ENCODE measurements around the gene CCL23. TPM values are rescaled to one million over a fixed set of nuclear protein-coding genes. Genes with fewer than 3 reads are reported as not detected.

The CCL23 gene
- total RNA-seq, 1 donor from 2014 or later, result not detected

DNA sequence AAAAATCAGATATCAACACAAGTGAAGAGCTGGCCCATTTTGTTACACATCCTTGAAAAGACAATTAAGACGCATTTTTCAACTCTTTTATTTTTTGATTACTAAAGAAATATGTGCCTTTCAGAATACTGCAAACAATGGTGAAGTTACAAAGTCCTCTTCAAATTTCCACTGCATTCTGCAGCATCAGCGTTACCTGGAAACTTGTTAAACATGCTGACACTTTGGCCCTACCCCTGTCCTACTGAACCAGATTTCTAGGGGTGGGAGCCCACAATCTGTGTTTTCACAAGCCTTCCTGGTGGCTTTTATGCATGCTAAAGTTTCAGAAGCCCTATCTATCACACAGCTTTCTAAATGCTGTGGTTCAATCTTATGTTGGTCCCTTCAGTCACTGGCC is 26.7 kb downstream of the CCL23 start:
- no peaks in the 10 kb centered on the region for H3K27me3 ChIP-seq (ENCODE audit: control insufficient read depth, insufficient read depth, low read length)
- H3K4me3 ChIP-seq (ENCODE audit: low read depth, low read length), result no peak overlapping the region
- TF ChIP-seq CTCF (IDR thresholded peaks at IDR 0.05; ENCODE audit: insufficient read depth, low read length, severe bottlenecking), result no peak
- FAIRE-seq (no peak), DNase-seq (ENCODE audit: low read depth) (no peak)
- no peaks in the 10 kb centered on the region for H3K36me3 ChIP-seq (ENCODE audit: control insufficient read depth, insufficient read depth, low read length)

GRCh38 chr17:35988164-35988563 is 29.6 kb downstream of the CCL23 start:
- FAIRE-seq, result no peak
- Histone ChIP-seq H3K27me3 (ENCODE audit: control insufficient read depth, insufficient read depth, low read length) (no peaks in the 10 kb centered on the region), H3K36me3 (ENCODE audit: control insufficient read depth, insufficient read depth, low read length) (no peaks in the 10 kb centered on the region), H3K4me3 (ENCODE audit: low read depth, low read length) (no peak overlapping the region)
- no peak for DNase-seq (ENCODE audit: low read depth)
- TF ChIP-seq CTCF (IDR thresholded peaks at IDR 0.05; ENCODE audit: insufficient read depth, low read length, severe bottlenecking), result no peak

DNA sequence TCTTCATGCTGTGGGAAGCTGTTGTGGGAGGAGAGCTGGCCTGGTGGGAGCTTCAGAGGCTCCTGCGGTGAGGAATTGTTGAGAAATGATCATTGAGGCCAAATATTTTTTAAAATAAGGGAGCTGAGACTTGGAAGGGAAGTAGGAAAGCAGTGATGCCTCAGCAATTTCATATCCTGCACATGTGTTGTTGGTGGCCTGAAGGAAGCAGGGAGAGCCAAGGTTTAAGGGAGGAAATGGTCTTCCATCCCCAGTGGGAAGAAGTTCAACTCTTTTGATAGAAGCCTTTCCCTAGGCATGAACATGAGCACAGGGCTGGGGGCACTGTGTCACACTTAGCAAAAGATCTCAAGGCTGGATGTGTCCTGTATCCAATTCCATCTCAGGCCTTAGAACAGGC is 31.1 kb downstream of the CCL23 start, which contains the start of gene CCL14:
TSS of gene CCL14 (minus strand) at position 87 of the 400 bp plus-strand sequence. CDS start at position 7, 80 bp downstream.
- no peaks in the 10 kb centered on the region for H3K36me3 ChIP-seq (ENCODE audit: control insufficient read depth, insufficient read depth, low read length)
- no peak for FAIRE-seq
- no peak for DNase-seq (ENCODE audit: low read depth)
- no peak for TF ChIP-seq CTCF (IDR thresholded peaks at IDR 0.05; ENCODE audit: insufficient read depth, low read length, severe bottlenecking)
- no peak within 1 kb of the TSS for H3K4me3 ChIP-seq (ENCODE audit: low read depth, low read length)
- H3K27me3 ChIP-seq (ENCODE audit: control insufficient read depth, insufficient read depth, low read length), result no peaks in the 10 kb centered on the region

DNA sequence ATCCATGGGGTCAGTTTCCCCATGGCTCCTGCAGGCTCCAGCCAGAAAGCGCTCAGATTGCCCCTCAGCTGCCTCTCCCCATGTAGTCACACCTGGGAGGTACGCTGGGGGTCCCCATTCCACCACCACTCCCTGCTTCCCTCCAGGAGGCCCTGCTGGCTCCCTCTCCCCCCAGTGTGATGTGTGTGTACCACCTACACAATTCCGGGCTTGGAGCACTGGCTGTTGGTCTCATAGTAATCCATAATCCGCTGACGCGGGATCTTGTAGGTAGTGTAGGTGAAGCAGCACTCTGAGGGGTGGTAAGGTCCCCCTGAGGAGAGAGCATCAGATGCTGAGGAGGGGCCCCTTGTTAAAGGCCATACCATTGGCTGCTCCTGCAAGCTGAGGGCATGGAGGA is 33.6 kb downstream of the CCL23 start:
- H3K36me3 ChIP-seq (ENCODE audit: control insufficient read depth, insufficient read depth, low read length), result no peaks in the 10 kb centered on the region
- H3K27me3 ChIP-seq (ENCODE audit: control insufficient read depth, insufficient read depth, low read length), result no peaks in the 10 kb centered on the region
- DNase-seq (ENCODE audit: low read depth) (no peak), FAIRE-seq (no peak)
- no peak overlapping the region for H3K4me3 ChIP-seq (ENCODE audit: low read depth, low read length)
- TF ChIP-seq CTCF (IDR thresholded peaks at IDR 0.05; ENCODE audit: insufficient read depth, low read length, severe bottlenecking), result no peak

DNA sequence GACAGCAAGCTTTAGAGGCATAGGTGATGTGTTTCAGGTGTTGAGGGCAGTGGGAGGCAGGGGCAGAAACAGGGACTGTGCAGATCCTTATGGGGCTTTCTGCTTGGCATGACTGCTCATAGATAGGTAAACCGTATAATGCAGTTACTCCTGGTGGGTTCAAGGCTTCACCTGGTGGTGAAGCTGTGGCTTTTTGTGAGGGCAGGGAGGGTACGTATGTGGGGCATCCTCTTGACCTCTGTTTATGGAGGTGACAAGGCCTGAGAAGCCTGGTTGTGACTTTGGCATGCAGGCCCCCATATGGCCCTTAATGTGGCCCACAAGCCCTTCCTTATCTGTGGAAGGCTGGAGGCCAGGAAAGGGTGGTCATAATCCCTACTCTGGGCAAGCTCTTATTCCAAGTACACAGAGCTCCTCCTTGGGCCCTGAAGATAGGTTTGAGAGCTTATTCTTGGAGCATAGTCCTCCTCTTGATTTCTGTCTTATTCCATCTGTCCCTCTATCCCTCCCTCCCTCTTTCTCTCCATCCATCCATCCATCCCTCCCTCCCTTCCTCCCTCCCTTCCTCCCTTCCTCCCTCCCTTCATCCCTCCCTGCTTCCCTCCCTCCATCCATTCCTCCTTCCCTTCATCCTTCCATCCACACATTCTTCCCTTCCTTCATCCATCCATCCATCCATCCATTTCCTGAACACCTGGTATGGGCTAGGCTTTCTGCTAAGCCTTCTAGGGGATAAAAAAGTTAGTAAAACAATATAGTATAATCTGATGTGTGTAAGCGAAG is 35.2 kb downstream of the CCL23 start:
- FAIRE-seq, result no peak
- no peaks in the 10 kb centered on the region for H3K36me3 ChIP-seq (ENCODE audit: control insufficient read depth, insufficient read depth, low read length)
- H3K4me3 ChIP-seq (ENCODE audit: low read depth, low read length), result no peak overlapping the region
- no peaks in the 10 kb centered on the region for H3K27me3 ChIP-seq (ENCODE audit: control insufficient read depth, insufficient read depth, low read length)
- no peak for TF ChIP-seq CTCF (IDR thresholded peaks at IDR 0.05; ENCODE audit: insufficient read depth, low read length, severe bottlenecking)
- no peak for DNase-seq (ENCODE audit: low read depth)

- Histone ChIP-seq H3K36me3 (ENCODE audit: control insufficient read depth, insufficient read depth, low read length) (no peaks in the 10 kb centered on the region), H3K4me3 (ENCODE audit: low read depth, low read length) (no peak overlapping the region), H3K27me3 (ENCODE audit: control insufficient read depth, insufficient read depth, low read length) (no peaks in the 10 kb centered on the region)
- TF ChIP-seq CTCF (IDR thresholded peaks at IDR 0.05; ENCODE audit: insufficient read depth, low read length, severe bottlenecking), result no peak
- DNase-seq (ENCODE audit: low read depth) (no peak), FAIRE-seq (no peak)
Measured at GRCh38 chr17:35981908-35982330, 35.9 kb downstream of the CCL23 start.
